Panc1 (cell line): ENCODE results near the gene RBBP5. TPM values are rescaled to one million over a fixed set of nuclear protein-coding genes. Genes with fewer than 3 reads are reported as not detected.

Experiments used
- ATAC-seq: fragments of 200-7000 bp; cut with Tn5 transposase; 2 replicates; pipeline ENCODE4 v1.9.1; 2020; ENCODE audit warnings: mild to moderate bottlenecking, moderate library complexity
- BruUV-seq: library from RNA; stranded (reverse); fragments of 400-500 nt; replicated peaks from 2 replicates; lab custom pipeline; 2021; lab: Mats Ljungman, UMichigan
- CTCF ChIA-PET: fragments of 300-600 bp; sonication (Branson Sonifier 250); formaldehyde crosslinking; loops from one replicate; lab custom pipeline; 2022; ENCODE audit warnings: antibody characterized with exemption; lab: Charles Lee
- POLR2A ChIA-PET: fragments of 300-600 bp; sonication (Branson Sonifier 250); formaldehyde crosslinking; loops from one replicate; lab custom pipeline; 2022; ENCODE audit warnings: antibody characterized with exemption; lab: Charles Lee
- DNase-seq: peaks from one replicate; pipeline ENCODE4 v3.0.0-alpha.2; 2010; ENCODE audit warnings: low read depth, low spot score
- H3K27ac ChIP-seq: 2 replicates; pipeline ENCODE4 v1.5.1; 2011; ENCODE audit warnings: mild to moderate bottlenecking, low read length, inconsistent platforms
- H3K27me3 ChIP-seq: fragments of 200-500 bp; sonication (Bioruptor generic); 2 replicates; pipeline ENCODE4 v1.6.0; 2014; ENCODE audit warnings: low read length, inconsistent platforms; ENCODE audit not compliant: control insufficient read depth, insufficient read depth
- H3K36me3 ChIP-seq: fragments of 200-500 bp; sonication (Bioruptor generic); 2 replicates; pipeline ENCODE4 v1.5.1; 2014; ENCODE audit warnings: inconsistent platforms, mild to moderate bottlenecking, low read length, moderate library complexity; ENCODE audit not compliant: control insufficient read depth, insufficient read depth
- H3K4me1 ChIP-seq: 2 replicates; pipeline ENCODE4 v1.5.1; 2011; ENCODE audit warnings: inconsistent platforms, mild to moderate bottlenecking, low read length, moderate library complexity; ENCODE audit not compliant: control insufficient read depth, insufficient read depth
- H3K4me3 ChIP-seq, 2 experiments: 2 replicates each; pipeline ENCODE4 v1.5.1; 2011 to 2012; ENCODE audit warnings: low read depth in 2 of 2, low read length in 2 of 2, mild to moderate bottlenecking in 2 of 2, inconsistent platforms in 1 of 2, moderate library complexity in 1 of 2
- H3K9me3 ChIP-seq: fragments of 200-500 bp; sonication (Bioruptor generic); 2 replicates; pipeline ENCODE4 v1.5.1; 2014; ENCODE audit warnings: low read depth, mild to moderate bottlenecking, inconsistent platforms, low read length, moderate library complexity; ENCODE audit not compliant: control insufficient read depth, insufficient read depth
- CTCF ChIP-seq: fragments of 450-650 bp; IDR thresholded peaks from 2 replicates; pipeline ENCODE4 v1.5.1; 2017; ENCODE audit warnings: mild to moderate bottlenecking
- POLR2AphosphoS5 ChIP-seq: IDR thresholded peaks from 2 replicates; pipeline ENCODE4 v1.6.1; 2012; ENCODE audit warnings: mild to moderate bottlenecking, low read depth, low read length, moderate library complexity
- REST ChIP-seq, 2 experiments: IDR thresholded peaks; 2 replicates each; pipeline ENCODE4 v1.6.1; 2011 to 2012; ENCODE audit warnings: low read depth in 2 of 2, control low read depth in 1 of 2, low read length in 1 of 2, mild to moderate bottlenecking in 1 of 2, moderate library complexity in 1 of 2; ENCODE audit not compliant: insufficient read depth in 1 of 2
- SIN3A ChIP-seq: IDR thresholded peaks from 2 replicates; pipeline ENCODE4 v1.6.1; 2012; ENCODE audit warnings: low read depth, mild to moderate bottlenecking, low read length, moderate library complexity, borderline replicate concordance; ENCODE audit not compliant: insufficient read depth
- TCF7L2 ChIP-seq: IDR thresholded peaks from 2 replicates; pipeline ENCODE4 v1.6.1; 2011; ENCODE audit warnings: mild to moderate bottlenecking, low read depth, low read length, inconsistent platforms
- in situ Hi-C: cut with HindIII; loops from 2 replicates; pipeline ENCODE4 v1.10.0; 2016; ENCODE audit warnings: low sequenced_read_pairs, low pct_unique_long_range_greater_than_20kb
- intact Hi-C: fragments of 100-400 bp; cut with micrococcal nuclease; formaldehyde crosslinking; loops from one replicate; pipeline ENCODE4 v1.10.0; 2022; ENCODE audit not compliant: unreplicated experiment
- total RNA-seq: library from RNA; stranded (reverse); gene quantifications from one replicate; pipeline ENCODE4 v1.2.1, GENCODE V29; 2021; ENCODE audit not compliant: unreplicated experiment

The RBBP5 gene
- total RNA-seq, 1 experiment from 2014 or later, result 22.2 TPM

GRCh38 chr1:205067031-205067430 is 54.7 kb downstream of the RBBP5 start:
- in situ Hi-C loops (no loop called here), intact Hi-C loops (loop anchor here (5.0 to 10.0 kb wide), 2 partner anchors 190 to 262 kb away; no protein-coding TSS in a partner anchor)
- Histone ChIP-seq H3K27me3 (no peaks in the 10 kb centered on the region), H3K4me3 (no peak overlapping the region), H3K27ac (no peak overlapping the region), H3K36me3 (no peaks in the 10 kb centered on the region), H3K9me3 (no peaks in the 10 kb centered on the region), H3K4me1 (no peaks in the 10 kb centered on the region; the same call in 1 of the 2 replicates)
- BruUV-seq, result no TSS peak
- CTCF ChIA-PET, result no interaction called here
- TF ChIP-seq CTCF, result no peak
- no peak for TF ChIP-seq SIN3A
- no peak for TF ChIP-seq REST (IDR thresholded peaks at IDR 0.05; ENCODE audit: insufficient read depth in 1 of 2, low read depth in 2 of 2, low read length in 1 of 2)
- no peak for TF ChIP-seq POLR2AphosphoS5
- TF ChIP-seq TCF7L2, result no peak
- POLR2A ChIA-PET, result no interaction called here
- DNase-seq (no peak), ATAC-seq (no peak)

- in situ Hi-C loops, result no loop called here
- ATAC-seq, result no peak; the same call in 1 of the 2 replicates
These were observed 55.5 kb downstream of the RBBP5 start for GRCh38 chr1:205066141-205066818.

More at GRCh38 chr1:205066141-205066818, 55.5 kb downstream of the RBBP5 start:
- Histone ChIP-seq H3K27ac (no peak overlapping the region), H3K27me3 (no peaks in the 10 kb centered on the region), H3K9me3 (no peaks in the 10 kb centered on the region), H3K4me3 (no peak overlapping the region), H3K4me1 (no peaks in the 10 kb centered on the region; the same call in 1 of the 2 replicates), H3K36me3 (no peaks in the 10 kb centered on the region)
- no TSS peak for BruUV-seq
- CTCF ChIA-PET, result interaction anchor here (0.6 to 1.2 kb wide), 5 partner anchors 9 to 206 kb away, joined by 3 to 9 read pairs (median 3); no protein-coding TSS in a partner anchor
- no peak for DNase-seq
- intact Hi-C loops, result loop anchor here (5.0 to 10.0 kb wide), 2 partner anchors 191 to 261 kb away; no protein-coding TSS in a partner anchor
- no peak for TF ChIP-seq REST (IDR thresholded peaks at IDR 0.05; ENCODE audit: insufficient read depth in 1 of 2, low read depth in 2 of 2, low read length in 1 of 2)
- no peak; the same call in 1 of the 2 replicates for TF ChIP-seq CTCF
- POLR2A ChIA-PET, result no interaction called here
